ENCODE data around the gene DENND2D. TPM values are rescaled to one million over a fixed set of nuclear protein-coding genes. Genes with fewer than 3 reads are reported as not detected.
"Not testable (repeated sequence)": the region's sequence is repeated elsewhere in the genome, so short reads cannot be mapped to it uniquely, and the experiment has no call there.

The DENND2D gene
- total RNA-seq, 1 donor from 2014 or later: not detected

- H3K27me3 Mint-ChIP-seq (ENCODE audit: unreplicated experiment): peaks cover 24% of the 10 kb centered on the region
- no peaks in the 10 kb centered on the region for H3K36me3 Mint-ChIP-seq (ENCODE audit: unreplicated experiment)
- no peak for DNase-seq (ENCODE audit: extremely low spot score, unreplicated experiment)
- no peaks in the 10 kb centered on the region for H3K9me3 Mint-ChIP-seq (ENCODE audit: unreplicated experiment)
- H3K4me1 Mint-ChIP-seq (ENCODE audit: unreplicated experiment): peaks cover 7% of the 10 kb centered on the region
- H3K27ac Mint-ChIP-seq (ENCODE audit: unreplicated experiment): no peak overlapping the region
- TF ChIP-seq CTCF (IDR thresholded peaks at IDR 0.05): no peak
- no peak overlapping the region for H3K4me3 Mint-ChIP-seq (ENCODE audit: unreplicated experiment)
Measured at GRCh38 chr1:111218701-111219556, 18.5 kb upstream of the DENND2D start.

- Mint-ChIP-seq H3K36me3 (ENCODE audit: unreplicated experiment) (no peaks in the 10 kb centered on the region), H3K4me3 (ENCODE audit: unreplicated experiment) (no peak overlapping the region), H3K27me3 (ENCODE audit: unreplicated experiment) (peaks cover 32% of the 10 kb centered on the region), H3K9me3 (ENCODE audit: unreplicated experiment) (no peaks in the 10 kb centered on the region), H3K27ac (ENCODE audit: unreplicated experiment) (no peak overlapping the region), H3K4me1 (ENCODE audit: unreplicated experiment) (peaks cover under 1% of the 10 kb centered on the region)
- DNase-seq (ENCODE audit: extremely low spot score, unreplicated experiment): no peak
- no peak for TF ChIP-seq CTCF (IDR thresholded peaks at IDR 0.05)
Measured at GRCh38 chr1:111217183-111217910, 16.9 kb upstream of the DENND2D start.

- no peaks in the 10 kb centered on the region for H3K9me3 Mint-ChIP-seq (ENCODE audit: unreplicated experiment)
- no peak overlapping the region for H3K27ac Mint-ChIP-seq (ENCODE audit: unreplicated experiment)
- peaks cover 31% of the 10 kb centered on the region for H3K27me3 Mint-ChIP-seq (ENCODE audit: unreplicated experiment)
- DNase-seq (ENCODE audit: extremely low spot score, unreplicated experiment): no peak
- no peaks in the 10 kb centered on the region for H3K4me1 Mint-ChIP-seq (ENCODE audit: unreplicated experiment)
- TF ChIP-seq CTCF (IDR thresholded peaks at IDR 0.05): no peak
- no peaks in the 10 kb centered on the region for H3K36me3 Mint-ChIP-seq (ENCODE audit: unreplicated experiment)
- no peak overlapping the region for H3K4me3 Mint-ChIP-seq (ENCODE audit: unreplicated experiment)
Measured at GRCh38 chr1:111216751-111217150, 16.3 kb upstream of the DENND2D start.

- H3K9me3 Mint-ChIP-seq (ENCODE audit: unreplicated experiment); DNase-seq (ENCODE audit: extremely low spot score, unreplicated experiment); H3K4me3 Mint-ChIP-seq (ENCODE audit: unreplicated experiment); H3K36me3 Mint-ChIP-seq (ENCODE audit: unreplicated experiment); H3K4me1 Mint-ChIP-seq (ENCODE audit: unreplicated experiment); H3K27ac Mint-ChIP-seq (ENCODE audit: unreplicated experiment): not testable (repeated sequence)
- H3K27me3 Mint-ChIP-seq (ENCODE audit: unreplicated experiment): peaks cover 26% of the 10 kb centered on the region
Measured at GRCh38 chr1:111215285-111215684, 14.8 kb upstream of the DENND2D start.

- Mint-ChIP-seq H3K4me3 (ENCODE audit: unreplicated experiment) (no peak overlapping the region), H3K9me3 (ENCODE audit: unreplicated experiment) (no peaks in the 10 kb centered on the region), H3K27me3 (ENCODE audit: unreplicated experiment) (peaks cover 25% of the 10 kb centered on the region), H3K27ac (ENCODE audit: unreplicated experiment) (no peak overlapping the region), H3K36me3 (ENCODE audit: unreplicated experiment) (no peaks in the 10 kb centered on the region), H3K4me1 (ENCODE audit: unreplicated experiment) (no peaks in the 10 kb centered on the region)
- no peak for DNase-seq (ENCODE audit: extremely low spot score, unreplicated experiment)
- no peak for TF ChIP-seq CTCF (IDR thresholded peaks at IDR 0.05)
Measured at GRCh38 chr1:111214884-111215283, 14.4 kb upstream of the DENND2D start.
